Activated CD8-positive, alpha-beta memory T cell treated with anti-CD3 and anti-CD28 coated beads for 24 hours (primary cell): ENCODE data around the gene MIPEP.

Source experiments
- DNase-seq: peaks from one replicate; pipeline ENCODE4 v3.0.0-alpha.2; 2020

MIPEP gene

DNA sequence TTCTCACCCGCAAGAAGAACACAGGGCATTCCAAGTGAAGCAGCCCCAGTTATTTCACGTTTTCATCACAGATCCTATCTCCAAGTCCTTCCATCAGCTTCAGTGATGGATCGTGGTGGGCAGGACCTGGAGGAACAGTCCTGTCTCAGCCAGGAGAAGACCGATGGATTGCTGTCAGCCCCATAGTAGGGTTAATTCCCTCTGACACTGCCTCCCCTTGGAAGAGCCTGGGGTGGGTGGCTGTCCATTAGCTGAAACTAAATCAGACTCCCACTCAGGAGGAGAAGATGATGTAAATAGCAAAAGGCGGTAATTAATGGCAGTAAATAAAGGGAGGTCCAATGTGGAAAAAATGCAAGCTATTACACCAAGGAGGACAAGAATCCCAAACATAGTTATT, 188.0 kb downstream of the MIPEP start:
- no peak for DNase-seq

DNA sequence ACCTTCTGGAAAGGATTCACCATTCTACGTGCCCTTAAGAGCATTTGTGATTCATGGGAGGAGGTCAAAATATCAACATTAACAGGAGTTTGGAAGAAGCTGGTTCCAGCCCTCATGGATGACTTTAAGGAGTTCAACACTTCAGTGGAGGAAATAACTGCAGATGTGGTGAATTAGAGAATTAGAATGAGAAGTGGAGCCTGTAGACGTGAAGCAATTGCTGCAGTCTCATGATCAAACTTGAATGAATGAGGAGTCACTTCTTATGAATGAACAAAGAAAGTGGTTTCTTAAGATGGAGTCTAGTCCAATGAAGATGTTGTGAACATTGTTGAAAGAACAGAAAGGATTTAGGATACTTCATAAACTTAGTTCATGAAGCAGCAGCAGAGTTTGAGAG, 189.9 kb downstream of the MIPEP start:
- no peak for DNase-seq

DNA sequence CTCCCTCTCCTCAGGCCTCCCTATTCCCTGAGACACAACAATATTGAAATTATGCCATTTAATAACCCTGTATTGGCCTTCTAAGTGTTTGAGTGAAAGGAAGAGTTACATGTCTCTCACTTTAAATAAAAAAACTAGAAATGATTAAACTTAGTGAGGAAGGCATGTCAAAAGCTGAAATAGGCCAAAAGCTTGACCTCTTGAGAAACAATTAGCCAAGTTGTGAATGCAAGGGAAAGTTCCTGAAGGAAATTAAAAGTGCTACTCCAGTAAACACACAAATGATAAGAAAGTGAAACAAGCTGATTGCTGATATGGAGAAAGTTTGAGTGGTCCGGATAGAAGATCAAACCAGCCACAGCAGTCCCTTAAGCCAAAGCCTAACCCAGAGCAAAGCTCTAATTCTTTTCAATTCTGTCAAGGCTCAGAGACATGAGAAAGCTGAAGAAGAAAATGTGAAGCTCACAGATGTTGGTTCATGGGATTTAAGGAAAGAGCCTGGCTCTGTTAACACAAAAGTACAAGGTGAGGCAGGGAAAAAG, 191.4 kb downstream of the MIPEP start:
- no peak for DNase-seq

DNA sequence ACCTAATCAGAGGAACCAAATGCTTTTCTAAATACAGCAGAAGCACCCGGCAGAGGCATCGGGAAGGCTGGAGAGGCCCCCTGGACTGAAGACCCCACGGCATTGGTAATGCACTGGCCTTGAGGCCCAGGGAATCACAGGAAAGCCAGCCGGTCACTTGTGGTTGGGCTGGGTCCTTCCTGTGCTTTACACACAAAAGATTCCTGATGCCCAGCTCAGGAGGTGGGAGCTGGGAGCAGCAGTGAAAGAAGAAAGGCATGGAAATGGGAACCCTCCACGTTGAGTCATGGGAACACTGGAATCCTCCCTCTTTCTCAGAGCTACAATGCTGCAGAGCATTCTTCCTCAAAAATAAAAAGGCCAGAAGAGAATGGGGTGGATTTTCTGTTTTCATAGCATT, 192.6 kb downstream of the MIPEP start:
- no peak for DNase-seq

DNA sequence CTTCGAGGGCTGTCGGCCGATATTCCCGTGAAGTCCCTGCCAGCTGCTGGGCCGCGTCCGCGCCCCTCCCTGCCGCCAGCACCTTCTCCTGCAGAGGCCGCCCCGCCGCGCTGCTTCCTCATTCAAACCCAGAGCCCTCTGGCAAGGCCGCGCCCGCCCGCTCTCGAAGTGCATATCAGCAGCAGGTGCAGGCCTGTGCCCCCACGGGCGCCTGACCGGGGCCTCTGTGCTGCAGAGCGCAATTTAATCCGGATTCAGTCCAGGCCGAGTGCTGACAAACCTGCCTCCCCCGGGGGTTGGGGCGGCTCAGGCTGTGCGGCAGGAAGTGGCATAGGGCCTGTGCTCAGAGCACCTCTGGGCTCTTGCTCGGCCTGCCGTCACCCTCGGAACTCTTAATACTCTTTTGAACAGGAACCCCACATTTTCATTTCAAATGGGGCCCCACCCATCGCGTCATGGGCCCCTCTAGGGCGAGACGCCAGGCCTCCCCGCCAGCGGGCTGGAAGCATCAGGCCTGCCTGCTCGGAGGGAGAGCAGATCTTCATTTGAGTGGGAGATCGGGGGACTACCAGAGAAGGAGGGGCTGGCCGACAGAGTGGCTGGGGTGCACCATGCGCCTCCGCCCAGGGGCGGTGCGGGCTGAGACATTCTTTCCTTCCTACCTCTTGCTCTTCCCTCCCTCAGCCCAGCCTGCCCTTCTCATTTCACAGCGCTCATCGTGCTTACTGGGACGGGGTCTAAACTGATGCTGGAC, 193.3 kb downstream of the MIPEP start:
- DNase-seq = peak; percentile 88

DNA sequence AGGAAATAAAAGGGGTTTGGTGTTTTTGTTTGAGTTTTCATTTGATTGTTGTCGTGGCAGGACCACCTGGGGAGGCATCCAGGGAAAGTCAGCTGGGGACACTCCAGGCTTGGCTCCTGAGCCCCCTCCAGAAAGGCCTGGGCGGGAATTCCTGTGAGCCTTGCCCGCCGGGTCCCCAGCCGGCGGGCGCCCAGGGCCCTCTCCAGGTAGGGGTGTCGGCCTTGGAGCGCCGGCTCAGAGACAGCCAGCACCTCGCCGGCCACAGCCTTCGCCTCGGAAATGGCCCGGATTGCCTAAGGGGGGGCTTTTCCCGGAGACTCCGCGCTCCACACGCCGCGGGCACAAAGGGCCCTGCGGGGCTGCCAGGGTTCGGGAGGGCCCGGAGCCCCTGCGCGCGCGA, 194.0 kb downstream of the MIPEP start:
- DNase-seq = no peak

DNA sequence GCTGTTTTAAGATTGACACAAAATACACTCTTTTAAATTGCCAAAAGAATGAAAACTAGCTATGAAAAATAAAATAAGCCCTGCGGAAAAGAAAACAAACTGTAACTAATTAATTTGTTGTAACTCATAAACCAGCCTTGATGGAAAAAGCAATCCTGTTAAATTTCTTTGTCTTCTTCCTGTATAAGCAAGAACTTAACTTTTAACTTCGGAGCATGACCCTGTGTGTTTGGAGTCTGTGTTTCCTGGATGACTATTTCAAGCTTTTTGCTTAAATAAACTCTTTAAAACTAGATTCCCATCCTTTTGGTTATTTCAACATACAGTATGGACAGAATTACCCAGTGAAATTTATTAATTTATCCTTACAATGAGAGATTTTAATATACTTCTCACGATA, 196.4 kb downstream of the MIPEP start:
- DNase-seq = no peak

DNA sequence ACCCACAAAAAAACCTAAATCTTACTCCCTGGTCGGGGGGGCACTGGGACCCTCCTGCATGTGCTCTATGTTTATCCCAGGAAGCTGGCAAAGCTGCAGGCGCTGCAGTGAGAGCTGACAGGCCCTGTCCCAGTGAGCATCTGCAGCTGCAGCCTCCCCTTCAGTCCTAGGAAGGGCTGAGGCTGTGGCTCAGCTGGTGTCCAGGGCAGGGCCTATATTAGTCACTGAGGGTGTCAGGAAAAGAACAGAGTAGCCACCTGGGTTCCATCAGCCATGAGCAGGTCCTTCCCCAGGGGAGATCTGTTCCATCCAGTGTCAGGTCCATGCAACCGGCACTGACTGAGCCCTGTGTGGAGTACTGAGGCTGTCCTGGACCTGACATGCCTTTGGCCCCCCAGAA, 198.5 kb downstream of the MIPEP start:
- no peak for DNase-seq

DNA sequence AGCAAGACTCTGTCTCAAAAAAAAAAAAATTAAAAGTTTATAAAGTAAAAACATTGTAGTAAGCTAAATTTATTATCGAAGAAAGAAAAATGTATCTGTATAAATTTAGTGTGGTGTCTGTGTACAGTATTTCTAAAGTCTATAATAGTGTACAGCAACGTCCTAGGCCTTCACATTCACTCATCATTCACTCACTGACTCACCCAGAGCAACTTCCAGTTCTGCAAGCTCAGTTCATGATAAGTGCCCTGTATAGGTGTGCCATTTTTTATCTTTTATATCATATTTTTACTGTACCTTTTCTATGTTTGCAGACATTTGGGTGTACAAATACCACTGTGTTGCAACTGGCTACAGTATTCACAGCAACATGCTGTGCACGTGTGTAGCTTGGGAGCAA, 200.9 kb downstream of the MIPEP start:
- DNase-seq = no peak

DNA sequence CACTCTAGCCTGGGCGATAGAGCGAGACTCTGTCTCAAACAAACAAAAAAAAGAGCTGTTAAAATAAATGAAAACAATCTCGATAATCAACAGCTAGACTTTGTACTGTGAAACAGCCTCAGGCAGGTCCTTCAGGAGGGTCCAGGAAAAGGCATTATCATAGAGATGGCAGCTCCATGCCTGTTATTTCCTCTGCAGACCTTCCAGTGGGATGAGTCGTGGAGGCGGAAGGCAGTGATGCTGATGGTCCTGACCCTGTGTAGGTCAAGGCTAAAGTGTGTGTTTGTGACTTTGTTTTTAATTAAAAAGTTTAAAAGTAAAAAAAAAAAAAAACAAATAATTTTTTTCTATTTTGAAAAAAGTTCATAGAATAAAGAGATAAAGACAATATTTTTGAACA, 201.6 kb downstream of the MIPEP start:
- no peak for DNase-seq

DNA sequence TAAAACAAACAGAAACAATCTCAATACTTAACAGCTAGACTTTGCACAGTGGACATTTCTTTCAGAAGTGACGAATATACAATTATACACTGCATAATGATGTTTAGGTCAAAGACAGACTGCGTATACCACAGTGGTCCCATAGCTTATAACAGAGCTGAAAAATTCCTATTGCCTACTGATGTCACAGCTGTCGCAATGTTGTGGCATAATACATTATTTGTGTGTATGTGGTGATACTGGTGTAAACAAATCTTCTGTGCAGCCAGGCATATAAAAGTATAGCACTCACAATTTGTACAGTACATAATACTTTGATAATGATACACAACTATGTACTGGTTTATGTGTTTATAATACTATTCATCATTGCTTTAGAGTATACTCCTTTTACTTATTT, 202.3 kb downstream of the MIPEP start:
- no peak for DNase-seq

DNA sequence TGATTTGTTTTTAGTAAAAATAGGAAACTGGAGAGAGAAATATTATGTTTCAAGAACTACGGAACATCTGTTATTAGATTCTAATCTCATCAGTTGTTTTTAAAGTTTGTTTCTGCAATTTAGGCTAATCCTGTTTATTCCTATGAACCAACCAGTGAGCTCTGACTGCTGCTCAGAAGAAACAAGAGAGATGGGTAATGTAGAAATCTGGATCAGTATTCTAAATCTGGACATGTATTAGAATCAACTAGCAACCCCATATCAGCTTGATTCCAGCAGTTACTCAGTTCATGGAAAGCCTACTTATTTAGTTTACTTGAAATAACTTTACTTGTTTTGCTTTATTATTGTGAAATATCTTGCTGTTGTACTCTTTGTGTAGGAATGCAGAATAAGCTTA, 203.8 kb downstream of the MIPEP start:
- DNase-seq = no peak

DNA sequence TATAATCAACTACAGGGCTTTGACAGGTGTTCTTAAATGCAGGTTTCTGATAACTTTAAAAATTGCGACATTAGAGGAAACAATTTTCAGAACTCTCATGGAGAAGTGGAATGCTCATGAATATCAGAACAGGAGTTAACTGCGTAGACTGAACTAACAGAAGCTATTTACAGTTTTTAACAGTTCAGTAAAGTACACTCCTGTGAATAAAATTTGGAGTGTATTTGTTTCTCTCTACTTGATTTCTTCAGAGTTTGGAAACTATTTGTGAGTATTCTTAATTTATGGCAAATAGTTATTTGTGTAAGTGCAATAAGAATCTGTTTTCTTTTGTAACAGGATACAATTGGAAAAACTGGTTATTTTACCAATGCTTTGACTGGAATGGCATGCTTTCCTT, 204.6 kb downstream of the MIPEP start:
- DNase-seq = no peak

DNA sequence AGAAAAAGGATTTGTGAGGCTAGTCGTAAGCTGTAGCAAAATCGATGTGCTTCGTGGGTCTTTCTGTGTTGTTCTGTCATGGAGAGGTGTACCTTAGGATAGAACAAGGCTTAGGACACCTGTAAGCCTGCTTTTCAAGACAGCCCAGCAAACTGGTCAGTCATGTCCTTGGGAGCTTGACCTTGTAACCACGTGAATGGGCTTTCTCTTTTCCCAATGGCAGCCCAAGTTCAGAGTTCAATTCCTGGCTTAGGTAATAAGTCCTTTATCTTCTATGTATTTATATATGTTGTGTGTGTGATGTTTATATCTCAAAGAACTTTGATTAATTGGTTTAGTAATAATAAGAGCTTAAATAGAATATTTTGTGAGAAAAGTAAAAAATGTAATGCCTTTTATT, 206.1 kb downstream of the MIPEP start:
- DNase-seq = no peak

DNA sequence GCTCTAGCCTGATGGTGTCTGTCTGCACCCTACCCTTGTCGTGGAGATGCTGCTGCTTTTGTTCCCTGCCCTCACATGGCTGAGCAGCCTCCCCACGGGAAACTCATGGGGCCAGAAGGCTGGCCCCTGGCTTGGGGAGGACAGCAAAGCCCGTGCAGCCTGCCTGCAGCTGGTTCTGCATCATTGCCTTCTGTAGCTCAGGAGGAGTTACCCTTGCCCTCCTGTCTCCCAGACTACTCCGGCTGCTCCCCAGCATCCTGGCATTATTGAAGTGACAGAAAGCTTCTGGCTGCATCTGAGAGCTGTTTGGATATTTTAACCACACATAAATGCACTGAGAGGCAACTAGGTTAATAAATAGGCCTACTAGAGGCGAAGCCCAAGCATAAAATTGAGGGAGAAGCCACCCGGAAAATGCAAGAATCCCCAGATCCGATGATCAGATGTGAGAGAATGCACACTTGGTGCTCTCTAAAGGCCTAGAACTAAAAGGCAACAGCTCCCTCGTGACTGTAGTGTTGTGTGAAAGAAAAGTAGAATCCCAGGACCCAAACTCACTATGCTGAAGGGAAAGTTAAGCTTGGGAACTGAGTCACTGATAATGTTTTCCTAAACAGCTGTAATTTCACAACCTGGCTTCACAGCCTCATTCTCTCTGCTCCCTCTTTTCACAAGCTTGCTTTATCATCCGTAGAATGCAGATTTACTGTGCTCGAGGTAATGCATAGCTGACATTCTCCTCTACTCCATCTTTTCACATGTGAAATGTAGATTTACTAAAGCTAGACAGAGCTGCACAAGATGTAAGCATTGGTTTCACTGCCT, 208.1 kb downstream of the MIPEP start:
- no peak for DNase-seq
